CD4-positive, alpha-beta T cell treated with Interleukin-4 for 1 hour (primary cell): ENCODE data around the gene MRPS27.

ENCODE experiments used
- DNase-seq, 2 donors: peaks; one replicate each; pipeline ENCODE4 v3.0.0-alpha.2; 2020 to 2022

The MRPS27 gene

GRCh38 chr5:72319976-72320752 is at the start of gene MRPS27, which contains the start of gene PTCD2:
Gene MRPS27, minus strand, starts transcription at chr5:72320240. Its CDS starts 19 bp downstream, at chr5:72320221.
Gene PTCD2, plus strand, starts transcription at chr5:72320373. Its CDS starts 10 bp downstream, at chr5:72320383.
- DNase-seq, result peak; percentile 97

- no peak for DNase-seq
Measured at GRCh38 chr5:72369711-72370110, 49.7 kb upstream of the MRPS27 start.

GRCh38 chr5:72369301-72369700 is 49.3 kb upstream of the MRPS27 start:
- no peak for DNase-seq

- no peak for DNase-seq
Measured at GRCh38 chr5:72368271-72368670, 48.2 kb upstream of the MRPS27 start.

GRCh38 chr5:72366324-72366976 is 46.4 kb upstream of the MRPS27 start:
- peak; percentile 34 to 43 for DNase-seq

GRCh38 chr5:72364951-72365350 is 44.9 kb upstream of the MRPS27 start:
- DNase-seq, result no peak

- DNase-seq, result no peak
Measured at GRCh38 chr5:72364171-72364570, 44.1 kb upstream of the MRPS27 start.

GRCh38 chr5:72363166-72363802 is 43.2 kb upstream of the MRPS27 start:
- DNase-seq, result no peak

- no peak for DNase-seq
Measured at GRCh38 chr5:72359886-72360285, 39.8 kb upstream of the MRPS27 start.

GRCh38 chr5:72358925-72359324 is 38.9 kb upstream of the MRPS27 start:
- no peak for DNase-seq

GRCh38 chr5:72356361-72356760 is 36.3 kb upstream of the MRPS27 start:
- no peak for DNase-seq

- DNase-seq, result no peak
Measured at GRCh38 chr5:72355706-72356299, 35.8 kb upstream of the MRPS27 start.

GRCh38 chr5:72353046-72353445 is 33.0 kb upstream of the MRPS27 start:
- DNase-seq, result no peak

GRCh38 chr5:72352616-72353015 is 32.6 kb upstream of the MRPS27 start:
- DNase-seq, result no peak

GRCh38 chr5:72351376-72351775 is 31.3 kb upstream of the MRPS27 start:
- no peak for DNase-seq

- no peak for DNase-seq
Measured at GRCh38 chr5:72347801-72348308, 27.8 kb upstream of the MRPS27 start.

- DNase-seq, result no peak
Measured at GRCh38 chr5:72346398-72346797, 26.4 kb upstream of the MRPS27 start.

- no peak for DNase-seq
Measured at GRCh38 chr5:72338689-72339209, 18.7 kb upstream of the MRPS27 start.

GRCh38 chr5:72337159-72337558 is 17.1 kb upstream of the MRPS27 start:
- no peak for DNase-seq

GRCh38 chr5:72330712-72331111 is 10.7 kb upstream of the MRPS27 start:
- no peak for DNase-seq

GRCh38 chr5:72328172-72328571 is 8.1 kb upstream of the MRPS27 start:
- no peak for DNase-seq

- DNase-seq, result no peak
Measured at GRCh38 chr5:72326306-72326649, 6.2 kb upstream of the MRPS27 start.
